GM18498 (cell line): Measurements from ENCODE around the gene TLE2.

Experiments used
- ATAC-seq: cut with Tn5 transposase; IDR thresholded peaks from one replicate; pipeline ENCODE4 v1.9.1; 2021; ENCODE audit warnings: mild to moderate bottlenecking, moderate library complexity; ENCODE audit not compliant: unreplicated experiment

The TLE2 gene

GRCh38 chr19:3029065-3029923 is at the start of gene TLE2:
TSS of gene TLE2 (minus strand) at chr19:3029280. CDS start at chr19:3028904, 376 bp downstream.
- ATAC-seq, result no peak

- ATAC-seq, result no peak
Measured at GRCh38 chr19:3075605-3076431, 46.7 kb upstream of the TLE2 start.

- no peak for ATAC-seq
Measured at GRCh38 chr19:3073931-3074595, 45.0 kb upstream of the TLE2 start.

- no peak for ATAC-seq
Measured at GRCh38 chr19:3073159-3073563, 44.1 kb upstream of the TLE2 start.

- ATAC-seq, result no peak
Measured at GRCh38 chr19:3071768-3072167, 42.7 kb upstream of the TLE2 start.

GRCh38 chr19:3068071-3068470 is 39.0 kb upstream of the TLE2 start:
- ATAC-seq, result no peak

GRCh38 chr19:3067563-3067962 is 38.5 kb upstream of the TLE2 start:
- ATAC-seq, result no peak

- ATAC-seq, result no peak
Measured at GRCh38 chr19:3066482-3067049, 37.5 kb upstream of the TLE2 start.

GRCh38 chr19:3065675-3066357 is 36.7 kb upstream of the TLE2 start:
- peak; percentile 46 for ATAC-seq

- no peak for ATAC-seq
Measured at GRCh38 chr19:3064011-3064330, 34.9 kb upstream of the TLE2 start.

- peak; percentile 49 for ATAC-seq
Measured at GRCh38 chr19:3062165-3063105, 33.4 kb upstream of the TLE2 start, which contains the start of gene TLE5. TSS of gene TLE5 (minus strand) at chr19:3062495. CDS start at chr19:3062200, 295 bp downstream.

GRCh38 chr19:3061182-3062161 is 32.4 kb upstream of the TLE2 start:
- no peak for ATAC-seq

GRCh38 chr19:3060857-3061181 is 31.7 kb upstream of the TLE2 start:
- no peak for ATAC-seq

GRCh38 chr19:3059653-3060052 is 30.6 kb upstream of the TLE2 start:
- ATAC-seq, result no peak

GRCh38 chr19:3058821-3059314 is 29.8 kb upstream of the TLE2 start:
- no peak for ATAC-seq

- ATAC-seq, result no peak
Measured at GRCh38 chr19:3058009-3058820, 29.1 kb upstream of the TLE2 start.

- ATAC-seq, result no peak
Measured at GRCh38 chr19:3057275-3057714, 28.2 kb upstream of the TLE2 start.
